Measurements from ENCODE around the gene CLASRP. TPM values are rescaled to one million over a fixed set of nuclear protein-coding genes. Genes with fewer than 3 reads are reported as not detected.
"Not testable (repeated sequence)": the region's sequence is repeated elsewhere in the genome, so short reads cannot be mapped to it uniquely, and the experiment has no call there.

Gene CLASRP
- total RNA-seq, 2 donors from 2014 or later: 67.1 to 90.3 TPM

DNA sequence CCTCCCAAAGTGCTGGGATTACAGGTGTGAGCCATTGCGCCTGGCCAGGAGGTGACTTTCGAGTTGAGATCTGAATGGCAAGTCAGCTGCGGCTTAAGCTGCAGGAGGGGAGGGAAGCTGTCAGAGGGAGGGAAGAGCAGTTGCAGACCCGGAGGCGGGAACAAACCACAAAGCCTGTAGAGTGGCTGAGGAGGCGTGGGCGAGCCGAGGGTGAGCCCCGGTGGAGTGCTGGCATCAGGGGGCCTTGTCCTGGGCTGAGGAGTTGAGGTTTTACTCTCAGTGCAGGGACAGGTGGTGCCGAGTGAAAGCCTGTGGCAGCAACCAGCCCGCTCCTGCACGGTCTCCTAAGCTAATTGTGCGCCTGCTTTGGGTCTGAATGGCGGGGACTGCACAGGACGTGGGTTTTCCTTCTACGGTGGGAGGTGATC lies 78.3 kb downstream of the CLASRP start:
- H3K9ac ChIP-seq (ENCODE audit: extremely low read depth, low read length, poor library complexity, severe bottlenecking): no peak overlapping the region
- Mint-ChIP-seq H3K36me3 (ENCODE audit: low read depth) (peaks cover 5% of the 10 kb centered on the region), H3K9me3 (no peaks in the 10 kb centered on the region), H3K4me3 (no peak overlapping the region), H3K27me3 (ENCODE audit: insufficient read depth) (no peaks in the 10 kb centered on the region), H3K27ac (peak overlapping the region; percentile 44), H3K4me1 (peaks cover 23% of the 10 kb centered on the region)
- H3K27me3 ChIP-seq (ENCODE audit: control insufficient read depth, insufficient read depth, low read length, poor library complexity, severe bottlenecking): no peaks in the 10 kb centered on the region
- DNase-seq: peak; percentile 68
- WGBS, 2 experiments (ENCODE audit: insufficient coverage in 1 of 2, insufficient read length in 1 of 2): 73 to 82% methylated on average over 10 to 16 of the region's 16 CpGs
- no peak overlapping the region for H3K27ac ChIP-seq (ENCODE audit: low read depth, low read length)
- H3K9me3 ChIP-seq (ENCODE audit: control insufficient read depth, low read length): no peaks in the 10 kb centered on the region
- no peak overlapping the region for H3K4me3 ChIP-seq (ENCODE audit: low read length)
- H3K4me1 ChIP-seq (ENCODE audit: control insufficient read depth, insufficient read depth, low read length): peaks cover 5% of the 10 kb centered on the region
- TF ChIP-seq, protein P1, sequence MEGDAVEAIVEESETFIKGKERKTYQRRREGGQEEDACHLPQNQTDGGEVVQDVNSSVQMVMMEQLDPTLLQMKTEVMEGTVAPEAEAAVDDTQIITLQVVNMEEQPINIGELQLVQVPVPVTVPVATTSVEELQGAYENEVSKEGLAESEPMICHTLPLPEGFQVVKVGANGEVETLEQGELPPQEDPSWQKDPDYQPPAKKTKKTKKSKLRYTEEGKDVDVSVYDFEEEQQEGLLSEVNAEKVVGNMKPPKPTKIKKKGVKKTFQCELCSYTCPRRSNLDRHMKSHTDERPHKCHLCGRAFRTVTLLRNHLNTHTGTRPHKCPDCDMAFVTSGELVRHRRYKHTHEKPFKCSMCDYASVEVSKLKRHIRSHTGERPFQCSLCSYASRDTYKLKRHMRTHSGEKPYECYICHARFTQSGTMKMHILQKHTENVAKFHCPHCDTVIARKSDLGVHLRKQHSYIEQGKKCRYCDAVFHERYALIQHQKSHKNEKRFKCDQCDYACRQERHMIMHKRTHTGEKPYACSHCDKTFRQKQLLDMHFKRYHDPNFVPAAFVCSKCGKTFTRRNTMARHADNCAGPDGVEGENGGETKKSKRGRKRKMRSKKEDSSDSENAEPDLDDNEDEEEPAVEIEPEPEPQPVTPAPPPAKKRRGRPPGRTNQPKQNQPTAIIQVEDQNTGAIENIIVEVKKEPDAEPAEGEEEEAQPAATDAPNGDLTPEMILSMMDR (conservative IDR thresholded peaks at IDR 0.05): no peak
- no peaks in the 10 kb centered on the region for H3K36me3 ChIP-seq (ENCODE audit: control insufficient read depth, insufficient read depth, low read length)

DNA sequence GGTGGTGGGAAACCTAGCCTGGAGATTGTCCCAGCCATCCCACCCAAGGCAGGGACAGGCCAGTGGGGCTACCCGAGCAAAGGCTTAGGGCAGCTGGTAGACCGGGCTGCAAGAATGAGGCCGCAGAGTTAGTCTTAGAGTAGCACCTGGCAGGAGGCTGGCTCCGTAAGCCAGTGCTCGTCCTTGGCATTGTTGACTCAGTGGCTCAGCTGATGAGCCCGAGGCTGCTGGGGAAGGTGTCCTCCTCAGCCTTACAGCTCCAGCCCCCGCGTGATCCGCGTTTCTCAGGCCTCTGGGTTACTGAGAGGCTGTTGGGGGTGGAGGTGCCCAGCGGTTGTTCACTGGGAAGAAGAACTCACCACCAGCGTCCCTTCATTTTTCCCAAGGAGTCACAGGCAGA lies 78.8 kb downstream of the CLASRP start:
- Histone ChIP-seq H3K9me3 (ENCODE audit: control insufficient read depth, low read length) (no peaks in the 10 kb centered on the region), H3K36me3 (ENCODE audit: control insufficient read depth, insufficient read depth, low read length) (no peaks in the 10 kb centered on the region), H3K4me1 (ENCODE audit: control insufficient read depth, insufficient read depth, low read length) (peaks cover 5% of the 10 kb centered on the region), H3K9ac (ENCODE audit: extremely low read depth, low read length, poor library complexity, severe bottlenecking) (no peak overlapping the region), H3K27me3 (ENCODE audit: control insufficient read depth, insufficient read depth, low read length, poor library complexity, severe bottlenecking) (no peaks in the 10 kb centered on the region), H3K27ac (ENCODE audit: low read depth, low read length) (no peak overlapping the region), H3K4me3 (ENCODE audit: low read length) (no peak overlapping the region)
- Mint-ChIP-seq H3K27me3 (ENCODE audit: insufficient read depth) (no peaks in the 10 kb centered on the region), H3K4me3 (no peak overlapping the region), H3K4me1 (peaks cover 23% of the 10 kb centered on the region), H3K27ac (peak overlapping the region; percentile 44), H3K9me3 (no peaks in the 10 kb centered on the region), H3K36me3 (ENCODE audit: low read depth) (peaks cover 5% of the 10 kb centered on the region)
- 84 to 87% methylated on average over 9 to 12 of the region's 12 CpGs for WGBS, 2 experiments (ENCODE audit: insufficient coverage in 1 of 2, insufficient read length in 1 of 2)
- TF ChIP-seq, protein P1 (conservative IDR thresholded peaks at IDR 0.05): no peak
- DNase-seq: no peak

DNA sequence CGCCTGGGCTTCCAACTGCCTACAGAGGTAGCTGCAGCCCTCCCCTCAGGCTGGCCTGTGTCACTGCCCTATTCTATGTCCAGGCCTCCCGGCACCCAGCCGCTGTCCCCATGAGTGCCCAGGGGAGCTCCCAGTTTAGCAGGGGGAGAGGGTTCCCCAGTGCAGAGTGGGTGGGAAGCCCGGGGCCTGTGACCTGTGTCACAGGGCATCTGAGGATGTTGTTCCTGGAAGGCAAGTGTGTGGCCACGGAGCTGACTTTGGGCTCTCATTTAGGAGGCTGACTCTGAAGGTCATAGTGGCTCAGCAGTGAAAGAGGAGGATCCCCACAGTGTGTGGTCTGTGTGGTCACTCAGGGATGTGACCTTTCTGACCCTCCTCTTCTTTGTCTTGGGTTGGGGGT lies 79.3 kb downstream of the CLASRP start:
- no peaks in the 10 kb centered on the region for H3K9me3 ChIP-seq (ENCODE audit: control insufficient read depth, low read length)
- whole genome bisulfite sequencing, 2 experiments (ENCODE audit: insufficient coverage in 1 of 2, insufficient read length in 1 of 2): 93 to 100% methylated on average over 3 to 5 of the region's 5 CpGs
- TF ChIP-seq, protein P1 (conservative IDR thresholded peaks at IDR 0.05): no peak
- peaks cover 5% of the 10 kb centered on the region for H3K36me3 Mint-ChIP-seq (ENCODE audit: low read depth)
- H3K4me3 ChIP-seq (ENCODE audit: low read length): no peak overlapping the region
- H3K9ac ChIP-seq (ENCODE audit: extremely low read depth, low read length, poor library complexity, severe bottlenecking): no peak overlapping the region
- no peaks in the 10 kb centered on the region for H3K36me3 ChIP-seq (ENCODE audit: control insufficient read depth, insufficient read depth, low read length)
- peaks cover 23% of the 10 kb centered on the region for H3K4me1 Mint-ChIP-seq
- no peaks in the 10 kb centered on the region for H3K9me3 Mint-ChIP-seq
- H3K27me3 Mint-ChIP-seq (ENCODE audit: insufficient read depth): no peaks in the 10 kb centered on the region
- H3K27ac ChIP-seq (ENCODE audit: low read depth, low read length): no peak overlapping the region
- H3K4me3 Mint-ChIP-seq: no peak overlapping the region
- no peaks in the 10 kb centered on the region for H3K27me3 ChIP-seq (ENCODE audit: control insufficient read depth, insufficient read depth, low read length, poor library complexity, severe bottlenecking)
- H3K4me1 ChIP-seq (ENCODE audit: control insufficient read depth, insufficient read depth, low read length): peaks cover 5% of the 10 kb centered on the region
- DNase-seq: no peak
- H3K27ac Mint-ChIP-seq: no peak overlapping the region

DNA sequence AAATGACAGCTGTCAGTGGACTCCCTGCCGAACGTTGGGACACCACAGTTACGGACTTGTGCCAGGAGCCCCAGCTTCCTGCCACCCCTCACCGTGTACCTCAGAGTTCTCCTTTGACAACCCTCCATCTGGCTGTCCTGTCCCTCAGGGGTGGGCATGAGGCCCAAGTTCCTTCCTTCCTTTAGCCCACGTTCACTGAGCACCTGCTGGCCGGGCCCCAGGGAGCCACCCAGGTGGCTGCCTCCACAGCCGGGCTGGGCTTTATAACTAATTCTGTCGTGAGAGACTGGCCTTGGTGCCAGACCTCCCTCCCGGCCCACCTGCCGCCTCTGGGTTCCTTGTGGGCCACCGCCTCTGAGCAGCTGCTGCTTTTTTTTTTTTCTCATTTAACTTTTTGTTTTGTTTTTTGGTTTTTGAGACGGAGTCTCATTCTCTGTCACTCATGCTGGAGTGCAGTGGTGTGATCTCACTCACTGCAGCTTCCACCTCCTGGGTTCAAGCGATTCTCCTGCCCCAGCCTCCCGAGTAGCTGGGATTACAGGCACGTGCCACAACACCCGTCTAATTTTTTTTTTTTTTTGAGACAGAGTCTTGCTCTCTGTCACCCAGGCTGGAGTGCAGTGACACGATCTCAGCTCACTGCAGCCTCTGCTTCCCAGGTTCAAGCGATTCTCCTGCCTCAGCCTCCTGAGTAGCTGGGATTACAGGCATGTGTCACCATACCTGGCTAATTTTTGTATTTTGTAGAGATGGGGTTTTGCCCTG lies 79.9 kb downstream of the CLASRP start:
- not testable (repeated sequence) for H3K9me3 Mint-ChIP-seq; H3K4me1 ChIP-seq (ENCODE audit: control insufficient read depth, insufficient read depth, low read length); H3K9me3 ChIP-seq (ENCODE audit: control insufficient read depth, low read length); H3K27ac ChIP-seq (ENCODE audit: low read depth, low read length); H3K27ac Mint-ChIP-seq; H3K4me3 Mint-ChIP-seq; H3K9ac ChIP-seq (ENCODE audit: extremely low read depth, low read length, poor library complexity, severe bottlenecking); H3K27me3 ChIP-seq (ENCODE audit: control insufficient read depth, insufficient read depth, low read length, poor library complexity, severe bottlenecking); H3K4me3 ChIP-seq (ENCODE audit: low read length); H3K36me3 ChIP-seq (ENCODE audit: control insufficient read depth, insufficient read depth, low read length); H3K27me3 Mint-ChIP-seq (ENCODE audit: insufficient read depth); DNase-seq; H3K36me3 Mint-ChIP-seq (ENCODE audit: low read depth)
- 87 to 89% methylated on average over 13 to 18 of the region's 18 CpGs for WGBS, 2 experiments (ENCODE audit: insufficient coverage in 1 of 2, insufficient read length in 1 of 2)
- H3K4me1 Mint-ChIP-seq: peaks cover 16% of the 10 kb centered on the region

Data from endodermal cell (in vitro differentiated cells).